Psoas muscle (tissue), 8 donors: Measurements from ENCODE around the gene OTOA. TPM values are rescaled to one million over a fixed set of nuclear protein-coding genes. Genes with fewer than 3 reads are reported as not detected.
"Not testable (repeated sequence)": the region's sequence is repeated elsewhere in the genome, so short reads cannot be mapped to it uniquely, and the experiment has no call there.

ENCODE experiments used
- ATAC-seq, 4 donors: fragments of 200-7000 bp; cut with Tn5 transposase; one replicate each; pipeline ENCODE4 v1.9.1; 2020; ENCODE audit warnings: moderate library complexity in 3 of 4, mild to moderate bottlenecking in 2 of 4
- DNase-seq, 2 donors: peaks; one replicate each; pipeline ENCODE4 v3.0.0-alpha.2; 2020
- H3K27ac ChIP-seq: fragments of 200-600 bp; one replicate; pipeline ENCODE4 v1.8.0; 2022
- H3K27me3 ChIP-seq, 3 donors: fragments of 200-600 bp in 1 of 3; one replicate each; pipeline versions ENCODE4 v1.6.1 to v1.8.0; 2013 to 2022; ENCODE audit warnings: low read length in 2 of 3, mild to moderate bottlenecking in 2 of 3, moderate library complexity in 1 of 3; ENCODE audit not compliant: insufficient read depth in 3 of 3
- H3K36me3 ChIP-seq, 2 donors: fragments of 200-600 bp in 1 of 2; one replicate each; pipeline versions ENCODE4 v1.6.1 to v1.8.0; 2013 to 2022; ENCODE audit warnings: low read depth in 1 of 2, mild to moderate bottlenecking in 1 of 2, moderate library complexity in 1 of 2; ENCODE audit not compliant: insufficient read depth in 1 of 2
- H3K4me1 ChIP-seq: fragments of 200-600 bp; one replicate; pipeline ENCODE4 v1.8.0; 2022
- H3K4me3 ChIP-seq: fragments of 200-600 bp; one replicate; pipeline ENCODE4 v1.8.0; 2022; ENCODE audit warnings: mild to moderate bottlenecking
- H3K9me3 ChIP-seq: fragments of 200-600 bp; one replicate; pipeline ENCODE4 v1.8.0; 2022
- CTCF ChIP-seq: fragments of 200-600 bp; IDR thresholded peaks from one replicate; pipeline ENCODE4 v1.8.0; 2022; ENCODE audit warnings: antibody characterized with exemption
- WGBS, 3 donors: extraction: QIAGEN DNeasy Blood & Tissue Kit; methylation state at CpG; one replicate each; pipeline versions ENCODE4 v1.1.6 to v1.1.7; 2013; 5-methylcytosine and 5-hydroxymethylcytosine counted together
- intact Hi-C, 2 donors: fragments of 100-400 bp; cut with DNase I; formaldehyde crosslinking; loops; one replicate each; pipeline versions ENCODE4 v1.11.0 to v1.14.2; 2022
- polyA plus RNA-seq, 3 donors: library from polyadenylated mRNA; stranded (reverse); fragments of 200-250 nt; gene quantifications; one replicate each; pipeline ENCODE4 v1.2.3, GENCODE V29; 2013
- total RNA-seq, 4 donors: library from RNA; stranded (reverse); fragmentation: NEBNext Ultra II Directional in 2 of 4; extraction: Animal tissue kit (Norgen Biotek cat#: 25700) in 2 of 4; gene quantifications; one replicate each; pipeline versions ENCODE4 v1.2.1 to v1.2.4, GENCODE V29; 2021 to 2023
- donor health status: healthy with polysubstance abuse.
- donor health status: DM: no; HTN: no; CAD: no; lungs with moderate emphysema.
- donor health status: Bipolar disorder and iron deficiency.
- donor health status: healthy.
- donor health status: DM: yes; HTN: yes; CAD: no.
- donor health status: DM: no; HTN: no; CAD: no.
- donor health status: DM: no; HTN: no; CAD: no.
- donor health status: DM: yes; HTN: yes; CAD: no.

Gene OTOA
- total and polyA plus RNA-seq, 7 donors: 0.04 to 0.21 (median 0.06) TPM; not detected in 2

DNA sequence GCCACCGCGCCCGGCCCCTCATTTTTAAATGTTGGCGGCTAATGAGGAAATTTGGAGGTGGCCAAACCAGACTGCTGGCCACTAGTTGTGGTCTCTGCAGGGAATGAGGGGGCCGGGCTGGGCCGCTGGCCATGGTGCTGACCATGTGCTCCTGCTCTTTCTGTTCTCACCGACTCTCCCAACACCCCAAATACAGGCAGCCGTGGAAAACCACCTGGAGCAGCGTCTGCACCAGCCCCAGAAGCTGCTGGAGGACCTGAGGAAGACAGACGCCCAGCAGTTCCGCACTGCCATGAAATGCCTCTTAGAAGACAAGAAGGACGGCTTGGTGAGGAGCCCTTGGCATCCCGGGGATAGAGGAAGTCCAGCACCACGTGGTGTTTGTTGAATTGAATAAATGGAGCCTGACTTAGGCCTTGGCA lies 21.3 kb downstream of the OTOA start:
- H3K9me3 ChIP-seq: no peaks in the 10 kb centered on the region
- H3K36me3 ChIP-seq: no peaks in the 10 kb centered on the region
- H3K27ac ChIP-seq: no peak overlapping the region
- 39 to 44% (median 40%) methylated on average over 14 of the region's 14 CpGs for WGBS, 3 donors
- no peak for TF ChIP-seq CTCF
- H3K27me3 ChIP-seq: peaks cover 0 to 5% (median 0%) of the 10 kb centered on the region in 3 donors
- DNase-seq (no peak), ATAC-seq (no peak)
- intact Hi-C loops: no loop called here
- no peaks in the 10 kb centered on the region for H3K4me1 ChIP-seq
- H3K4me3 ChIP-seq: no peak overlapping the region

GRCh38 chr16:21689107-21689506 lies 25.3 kb downstream of the OTOA start:
- ATAC-seq: no peak
- H3K27ac ChIP-seq: no peak overlapping the region
- H3K9me3 ChIP-seq: no peaks in the 10 kb centered on the region
- peaks cover 0 to 2% (median 0%) of the 10 kb centered on the region in 3 donors for H3K27me3 ChIP-seq
- no peaks in the 10 kb centered on the region for H3K4me1 ChIP-seq
- intact Hi-C loops: no loop called here
- TF ChIP-seq CTCF: no peak
- DNase-seq: no peak
- no peaks in the 10 kb centered on the region for H3K36me3 ChIP-seq
- WGBS, 3 donors: 61 to 70% (median 70%) methylated on average over 4 of the region's 4 CpGs
- H3K4me3 ChIP-seq: no peak overlapping the region

GRCh38 chr16:21690967-21691366 lies 27.2 kb downstream of the OTOA start:
- DNase-seq, intact Hi-C loops, H3K27me3 ChIP-seq, H3K36me3 ChIP-seq, H3K4me3 ChIP-seq, H3K9me3 ChIP-seq, ATAC-seq, H3K27ac ChIP-seq, H3K4me1 ChIP-seq: not testable (repeated sequence)
- WGBS, 3 donors: 77 to 87% (median 86%) methylated on average over 4 of the region's 4 CpGs

DNA sequence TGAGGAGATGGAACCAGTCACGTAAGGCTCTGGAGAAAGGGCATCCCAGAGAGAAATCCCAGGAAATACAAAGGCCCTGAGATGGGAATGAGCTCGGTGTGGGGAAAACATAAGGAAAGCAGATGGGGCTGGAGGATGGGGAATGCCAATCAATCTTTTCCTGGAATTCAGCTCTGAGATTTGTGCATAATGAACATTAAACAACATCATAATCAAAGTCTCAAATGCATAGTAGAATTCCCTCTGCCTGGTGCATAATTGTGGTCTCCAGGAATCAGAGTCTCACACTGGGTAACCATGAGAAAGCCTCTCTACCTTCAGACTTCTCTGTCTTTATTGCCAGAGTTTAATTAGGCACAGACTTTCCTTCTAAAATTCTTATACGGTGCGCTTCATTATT lies 30.8 kb downstream of the OTOA start:
- peaks cover 2% of the 10 kb centered on the region for H3K4me1 ChIP-seq
- ATAC-seq: no peak

DNA sequence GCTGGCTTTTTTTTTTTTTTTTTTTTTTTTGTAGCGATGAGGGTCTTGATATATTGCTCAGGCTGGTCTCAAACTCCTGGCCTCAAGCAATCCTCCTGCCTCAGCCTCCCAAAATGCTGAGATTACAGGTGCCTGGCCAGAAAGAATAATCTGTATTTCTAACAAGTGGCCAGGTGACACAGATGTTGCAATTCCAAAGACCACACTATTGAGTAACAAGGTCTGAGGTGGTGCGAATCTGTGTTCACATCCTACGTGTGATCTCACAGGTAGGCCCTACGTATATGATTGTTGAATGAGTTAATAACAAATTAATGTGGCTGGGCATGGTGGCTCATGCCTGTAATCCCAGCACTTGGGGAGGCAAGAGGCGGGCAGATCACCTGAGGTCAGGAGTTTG lies 33.3 kb downstream of the OTOA start:
- no peak for ATAC-seq
- Histone ChIP-seq H3K9me3 (no peaks in the 10 kb centered on the region), H3K27me3 (no peaks in the 10 kb centered on the region), H3K4me1 (peaks cover 2% of the 10 kb centered on the region), H3K27ac (no peak overlapping the region), H3K4me3 (no peak overlapping the region), H3K36me3 (no peaks in the 10 kb centered on the region)
- no peak for DNase-seq
- TF ChIP-seq CTCF: no peak
- 90 to 93% (median 93%) methylated on average over 5 of the region's 5 CpGs for WGBS, 3 donors
- intact Hi-C loops: no loop called here

More for the DNA sequence above, 30.8 kb downstream of the OTOA start:
- TF ChIP-seq CTCF: no peak
- Histone ChIP-seq H3K27ac (no peak overlapping the region), H3K4me3 (no peak overlapping the region), H3K27me3 (no peaks in the 10 kb centered on the region), H3K36me3 (no peaks in the 10 kb centered on the region), H3K9me3 (no peaks in the 10 kb centered on the region)
- no peak for DNase-seq
- 74 to 80% (median 80%) methylated on average over 4 of the region's 4 CpGs for WGBS, 3 donors
- intact Hi-C loops: no loop called here
